MM.1S (cell line): ENCODE measurements around the gene MICAL2.

Source experiments
- DNase-seq: peaks from one replicate; pipeline ENCODE4 v3.0.0-alpha.2; 2015
- H2AFZ ChIP-seq: fragments of 300-600 bp; sonication (generic); 2 replicates; pipeline ENCODE4 v1.6.0; 2016; ENCODE audit warnings: antibody characterized with exemption, low read length
- H3F3A ChIP-seq: fragments of 300-600 bp; sonication (generic); 2 replicates; pipeline ENCODE4 v1.6.1; 2016; ENCODE audit warnings: mild to moderate bottlenecking, antibody characterized with exemption, low read length, moderate library complexity, mixed read lengths; ENCODE audit not compliant: insufficient read depth
- H3K27ac ChIP-seq: fragments of 300-600 bp; sonication (generic); 2 replicates; pipeline ENCODE4 v1.5.1; 2016; ENCODE audit warnings: mild to moderate bottlenecking, low read length
- H3K27me3 ChIP-seq: fragments of 300-600 bp; sonication (generic); replicated peaks from 2 replicates; pipeline ENCODE4 v1.6.0; 2016; ENCODE audit warnings: low read length; ENCODE audit not compliant: insufficient read depth
- H3K36me3 ChIP-seq: fragments of 300-600 bp; sonication (generic); replicated peaks from 2 replicates; pipeline ENCODE4 v1.6.1; 2016; ENCODE audit warnings: mild to moderate bottlenecking, low read length, mixed read lengths; ENCODE audit not compliant: insufficient read depth
- H3K4me1 ChIP-seq: fragments of 300-600 bp; sonication (generic); 2 replicates; pipeline ENCODE4 v1.6.1; 2016; ENCODE audit warnings: low read length, mixed read lengths
- H3K4me2 ChIP-seq: fragments of 300-600 bp; sonication (generic); 2 replicates; pipeline ENCODE4 v1.6.0; 2016; ENCODE audit warnings: low read depth, low read length
- H3K4me3 ChIP-seq: fragments of 300-600 bp; sonication (generic); 2 replicates; pipeline ENCODE4 v1.5.1; 2016; ENCODE audit warnings: low read length, mixed read lengths
- H3K79me2 ChIP-seq: fragments of 300-600 bp; sonication (generic); 2 replicates; pipeline ENCODE4 v1.6.1; 2016; ENCODE audit warnings: mixed run types, low read length, mixed read lengths
- H3K9ac ChIP-seq: fragments of 300-600 bp; sonication (generic); 2 replicates; pipeline ENCODE4 v1.6.1; 2016; ENCODE audit warnings: low read length, mixed read lengths
- H3K9me2 ChIP-seq: fragments of 300-600 bp; sonication (generic); replicated peaks from 2 replicates; pipeline ENCODE4 v1.6.1; 2016; ENCODE audit warnings: mild to moderate bottlenecking, low read length, mixed read lengths; ENCODE audit not compliant: insufficient read depth
- H3K9me3 ChIP-seq: fragments of 300-600 bp; sonication (generic); replicated peaks from 2 replicates; pipeline ENCODE4 v1.6.1; 2016; ENCODE audit warnings: mild to moderate bottlenecking, low read length, mixed read lengths; ENCODE audit not compliant: insufficient read depth
- H4K20me1 ChIP-seq: fragments of 300-600 bp; sonication (generic); 2 replicates; pipeline ENCODE4 v1.6.1; 2016; ENCODE audit warnings: mild to moderate bottlenecking, low read length, moderate library complexity, mixed read lengths; ENCODE audit not compliant: insufficient read depth
- EZH2 ChIP-seq: fragments of 300-600 bp; sonication (generic); optimal IDR thresholded peaks from 2 replicates; pipeline ENCODE3; 2017; ENCODE audit warnings: low read depth, mild to moderate bottlenecking, antibody characterized with exemption, low read length, mixed read lengths
- EZH2phosphoT487 ChIP-seq: fragments of 300-600 bp; sonication (generic); IDR thresholded peaks from 2 replicates; pipeline ENCODE4 v1.6.1; 2018; ENCODE audit warnings: antibody characterized with exemption, low read length
- TF ChIP-seq, protein P1 (sequence below): fragments of 300-600 bp; sonication (generic); IDR thresholded peaks from 2 replicates; pipeline ENCODE4 v1.5.1; 2016; ENCODE audit warnings: antibody characterized with exemption, low read length, mixed read lengths

MICAL2 gene

DNA sequence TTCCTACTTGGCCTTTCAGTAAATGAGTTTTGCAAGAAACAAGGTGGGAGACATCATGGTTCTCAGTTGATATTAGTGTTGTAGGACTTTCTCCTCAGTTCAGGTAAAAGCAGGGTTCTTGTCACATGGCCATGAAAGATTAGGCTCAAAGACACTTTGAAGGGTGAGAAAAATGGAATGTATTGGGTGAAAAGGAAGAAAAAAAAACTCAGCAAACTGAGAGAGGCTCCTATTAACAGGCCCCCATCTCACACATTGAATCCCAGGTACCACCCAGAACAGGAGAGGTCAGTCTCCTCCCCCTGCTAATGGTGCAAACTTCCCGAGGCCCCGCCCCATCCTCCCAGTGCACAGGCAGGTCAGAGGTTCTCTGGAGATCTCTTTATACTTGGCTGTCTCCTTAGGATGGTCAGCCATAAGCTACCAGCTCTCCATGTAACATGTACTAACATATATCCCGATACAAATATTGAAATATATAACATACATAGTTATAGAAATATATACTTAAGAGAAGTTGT lies 62.2 kb downstream of the MICAL2 start:
- H3K9me3 ChIP-seq = no peaks in the 10 kb centered on the region
- H3K9ac ChIP-seq = no peak overlapping the region
- H3K27ac ChIP-seq = no peak overlapping the region
- H3K79me2 ChIP-seq = no peaks in the 10 kb centered on the region
- TF ChIP-seq EZH2phosphoT487 = no peak
- TF ChIP-seq EZH2 = no peak
- TF ChIP-seq, protein P1, sequence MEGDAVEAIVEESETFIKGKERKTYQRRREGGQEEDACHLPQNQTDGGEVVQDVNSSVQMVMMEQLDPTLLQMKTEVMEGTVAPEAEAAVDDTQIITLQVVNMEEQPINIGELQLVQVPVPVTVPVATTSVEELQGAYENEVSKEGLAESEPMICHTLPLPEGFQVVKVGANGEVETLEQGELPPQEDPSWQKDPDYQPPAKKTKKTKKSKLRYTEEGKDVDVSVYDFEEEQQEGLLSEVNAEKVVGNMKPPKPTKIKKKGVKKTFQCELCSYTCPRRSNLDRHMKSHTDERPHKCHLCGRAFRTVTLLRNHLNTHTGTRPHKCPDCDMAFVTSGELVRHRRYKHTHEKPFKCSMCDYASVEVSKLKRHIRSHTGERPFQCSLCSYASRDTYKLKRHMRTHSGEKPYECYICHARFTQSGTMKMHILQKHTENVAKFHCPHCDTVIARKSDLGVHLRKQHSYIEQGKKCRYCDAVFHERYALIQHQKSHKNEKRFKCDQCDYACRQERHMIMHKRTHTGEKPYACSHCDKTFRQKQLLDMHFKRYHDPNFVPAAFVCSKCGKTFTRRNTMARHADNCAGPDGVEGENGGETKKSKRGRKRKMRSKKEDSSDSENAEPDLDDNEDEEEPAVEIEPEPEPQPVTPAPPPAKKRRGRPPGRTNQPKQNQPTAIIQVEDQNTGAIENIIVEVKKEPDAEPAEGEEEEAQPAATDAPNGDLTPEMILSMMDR = no peak
- H4K20me1 ChIP-seq = no peaks in the 10 kb centered on the region
- peaks cover 38% of the 10 kb centered on the region for H3K4me1 ChIP-seq
- no peaks in the 10 kb centered on the region for H3K9me2 ChIP-seq
- H2AFZ ChIP-seq = no peak overlapping the region
- H3K4me3 ChIP-seq = no peak overlapping the region
- H3K36me3 ChIP-seq = no peaks in the 10 kb centered on the region
- no peaks in the 10 kb centered on the region for H3K27me3 ChIP-seq
- no peak overlapping the region for H3K4me2 ChIP-seq
- H3F3A ChIP-seq = peaks cover 36% of the 10 kb centered on the region
- DNase-seq = no peak

DNA sequence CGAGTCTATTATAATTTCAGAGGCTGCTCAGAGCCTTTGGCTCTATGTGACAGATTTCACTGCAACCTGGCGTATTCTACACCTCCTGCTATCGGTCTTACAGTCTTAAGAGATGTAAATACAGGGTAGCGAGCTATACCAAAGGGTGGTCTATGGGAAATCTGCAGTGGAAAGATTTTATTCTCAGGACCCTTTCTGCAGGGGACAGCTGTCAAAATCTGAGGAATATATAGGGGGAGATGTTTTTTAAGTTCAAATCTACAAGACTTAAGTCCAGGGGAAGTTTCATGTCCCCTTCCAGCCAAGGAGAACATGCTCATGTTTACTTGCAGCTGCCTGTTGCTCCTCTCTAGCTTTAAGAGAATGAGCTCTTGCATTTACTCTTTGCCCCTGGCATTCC lies 62.7 kb downstream of the MICAL2 start:
- Histone ChIP-seq H3K79me2 (no peaks in the 10 kb centered on the region), H3K4me1 (peaks cover 43% of the 10 kb centered on the region), H3K9me2 (no peaks in the 10 kb centered on the region), H3K27ac (no peak overlapping the region), H3F3A (peaks cover 36% of the 10 kb centered on the region), H3K27me3 (no peaks in the 10 kb centered on the region), H3K9ac (no peak overlapping the region), H3K9me3 (no peaks in the 10 kb centered on the region), H3K4me2 (no peak overlapping the region), H4K20me1 (no peaks in the 10 kb centered on the region), H3K36me3 (no peaks in the 10 kb centered on the region), H2AFZ (no peak overlapping the region), H3K4me3 (no peak overlapping the region)
- DNase-seq = no peak
- TF ChIP-seq EZH2 (no peak), EZH2phosphoT487 (no peak)
- TF ChIP-seq, protein P1 = no peak

DNA sequence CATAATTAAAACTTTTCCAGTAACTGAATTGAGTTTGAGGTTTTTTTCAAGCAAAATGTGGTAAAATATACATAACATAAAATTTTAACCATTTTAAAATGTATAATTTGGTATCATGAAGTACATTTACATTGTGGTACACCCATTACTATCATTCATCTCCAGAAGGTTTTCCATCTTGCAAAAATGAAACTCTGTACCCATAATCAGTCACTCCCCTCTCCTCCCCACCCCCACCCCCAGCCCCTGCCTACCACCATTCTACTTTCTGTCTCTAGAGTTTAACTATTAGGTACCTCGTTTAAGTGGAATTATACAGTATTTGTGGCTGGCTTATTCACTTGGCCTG lies 63.7 kb downstream of the MICAL2 start:
- peak overlapping the region; percentile 50; the same call in 1 of the 2 replicates for H3K9ac ChIP-seq
- TF ChIP-seq EZH2 = no peak
- TF ChIP-seq EZH2phosphoT487 = no peak
- no peaks in the 10 kb centered on the region for H3K36me3 ChIP-seq
- no peaks in the 10 kb centered on the region for H3K9me3 ChIP-seq
- no peaks in the 10 kb centered on the region for H4K20me1 ChIP-seq
- H3K4me3 ChIP-seq = no peak overlapping the region; the same call in 1 of the 2 replicates
- H3K27ac ChIP-seq = peak overlapping the region; percentile 79
- peak; percentile 22 for DNase-seq
- H2AFZ ChIP-seq = no peak overlapping the region
- H3K27me3 ChIP-seq = no peaks in the 10 kb centered on the region
- H3K4me2 ChIP-seq = peak overlapping the region; percentile 73
- peaks cover 36% of the 10 kb centered on the region for H3F3A ChIP-seq
- H3K79me2 ChIP-seq = no peaks in the 10 kb centered on the region
- H3K4me1 ChIP-seq = peaks cover 43% of the 10 kb centered on the region
- no peaks in the 10 kb centered on the region for H3K9me2 ChIP-seq

DNA sequence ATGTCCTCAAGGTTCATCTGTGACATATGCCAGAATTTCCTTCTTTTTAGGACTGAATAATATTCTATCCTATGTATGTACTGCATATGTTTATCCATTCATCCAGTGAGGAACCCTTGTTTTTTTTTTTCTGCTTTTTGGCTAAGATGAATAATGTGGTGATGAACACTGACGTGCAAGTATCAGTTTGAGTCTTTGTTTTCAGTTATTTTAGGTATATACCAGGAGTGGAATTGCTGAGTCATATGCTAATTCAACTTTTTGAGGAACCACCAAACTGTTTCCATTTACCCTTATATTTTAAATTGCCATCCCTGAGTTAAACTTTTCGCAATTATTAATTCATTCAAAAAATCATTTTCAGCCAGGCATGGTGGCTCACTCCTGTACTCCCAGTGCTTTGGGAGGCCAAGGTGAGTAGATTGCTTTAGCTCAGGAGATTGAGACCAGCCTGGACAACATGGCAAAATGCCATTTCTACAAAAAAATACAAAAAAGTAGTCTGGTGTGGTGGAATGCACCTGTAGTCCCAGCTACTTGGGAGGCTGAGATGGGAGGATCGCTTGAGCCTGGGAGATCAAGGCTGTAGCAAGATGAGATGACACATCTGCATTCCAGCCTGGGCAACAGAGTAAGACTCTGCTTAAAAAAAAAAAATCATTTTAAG lies 64.2 kb downstream of the MICAL2 start:
- peak; percentile 83 for DNase-seq
- Histone ChIP-seq H3K4me2 (peak overlapping the region; percentile 73; the same call in 1 of the 2 replicates), H3K79me2 (no peaks in the 10 kb centered on the region), H3K27me3 (no peaks in the 10 kb centered on the region), H2AFZ (no peak overlapping the region), H4K20me1 (no peaks in the 10 kb centered on the region), H3K9me2 (no peaks in the 10 kb centered on the region), H3F3A (peaks cover 36% of the 10 kb centered on the region), H3K9me3 (no peaks in the 10 kb centered on the region), H3K27ac (peak overlapping the region; percentile 79), H3K4me3 (no peak overlapping the region; the same call in 1 of the 2 replicates), H3K4me1 (peaks cover 43% of the 10 kb centered on the region), H3K36me3 (no peaks in the 10 kb centered on the region), H3K9ac (peak overlapping the region; percentile 50)
- TF ChIP-seq EZH2 (no peak), EZH2phosphoT487 (no peak)
- TF ChIP-seq, protein P1 = no peak
